Measurements from ENCODE around the gene RAD51C.

GRCh38 chr17:58728798-58729197, 36.4 kb downstream of the RAD51C start:
- TF ChIP-seq CTCF (IDR thresholded peaks at IDR 0.05) (no peak), EZH2phosphoT487 (IDR thresholded peaks at IDR 0.05) (no peak), EZH2 (IDR thresholded peaks at IDR 0.05) (no peak)

Measured in neural progenitor cell (in vitro differentiated cells).